PFSK-1 (cell line): ENCODE measurements around the gene STARD3.

Source experiments
- FOXP2 ChIP-seq: optimal IDR thresholded peaks from 2 replicates; pipeline ENCODE3; 2011; ENCODE audit warnings: borderline replicate concordance, control low read depth, inconsistent platforms; ENCODE audit not compliant: insufficient read depth; ENCODE audit errors: extremely low read length, extremely low read depth
- POLR2AphosphoS5 ChIP-seq: IDR thresholded peaks from 2 replicates; pipeline ENCODE4 v1.6.1; 2012; ENCODE audit warnings: low read depth, mild to moderate bottlenecking, control low read depth, low read length, moderate library complexity
- SIN3A ChIP-seq: IDR thresholded peaks from 2 replicates; pipeline ENCODE4 v1.6.1; 2012; ENCODE audit warnings: mild to moderate bottlenecking, low read length, moderate library complexity, borderline replicate concordance; ENCODE audit not compliant: insufficient read depth
- TAF1 ChIP-seq: IDR thresholded peaks from 2 replicates; pipeline ENCODE4 v1.6.1; 2012; ENCODE audit warnings: low read length, control low read depth, borderline replicate concordance; ENCODE audit not compliant: insufficient read depth
- TF ChIP-seq, protein P1 (sequence below), 2 experiments: IDR thresholded peaks; 2 replicates each; pipeline versions ENCODE4 v1.6.1 to v1.8.0; 2011 to 2012; ENCODE audit warnings: low read depth in 2 of 2, low read length in 2 of 2, control low read depth in 1 of 2, inconsistent platforms in 1 of 2, mild to moderate bottlenecking in 1 of 2, moderate library complexity in 1 of 2; ENCODE audit not compliant: insufficient read depth in 1 of 2

Gene STARD3

DNA sequence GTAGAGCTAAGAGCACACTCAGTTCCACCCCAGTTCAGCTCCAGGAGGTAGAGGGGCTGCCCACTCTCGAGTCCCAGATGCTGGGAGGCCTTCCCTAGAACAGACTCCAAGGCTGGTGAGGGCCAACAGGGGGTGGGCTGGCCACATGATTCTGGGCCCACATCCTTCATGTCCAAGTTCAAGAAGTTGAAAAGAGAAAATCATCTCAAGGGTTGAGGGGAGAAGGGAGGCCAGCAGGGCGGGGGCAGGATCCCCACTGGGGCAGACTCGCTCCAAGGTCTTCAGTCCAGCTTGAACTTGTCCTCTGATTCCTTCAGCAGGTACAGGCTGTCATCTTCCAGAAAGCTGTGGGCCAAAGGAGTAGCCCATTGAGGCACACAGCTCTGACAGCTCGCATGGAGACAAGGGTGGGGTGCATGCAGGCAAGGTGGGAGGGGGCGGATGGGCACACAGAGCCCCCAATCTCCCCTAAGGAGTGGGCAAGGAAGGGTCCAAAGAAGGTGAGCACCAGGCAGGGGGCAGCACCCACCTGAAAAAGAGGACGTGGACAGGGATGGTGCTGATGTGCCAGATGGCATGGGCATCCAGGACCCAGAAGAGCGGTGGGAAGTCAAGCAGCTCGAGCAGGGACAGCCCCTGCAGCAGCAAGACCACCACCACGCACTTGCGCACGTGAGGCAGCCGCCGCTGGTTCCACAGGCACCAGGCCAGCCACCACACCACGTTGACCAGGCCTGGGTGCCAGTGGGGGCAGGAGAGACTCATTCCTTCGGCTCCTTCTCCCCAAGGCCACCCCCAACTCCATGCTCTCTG lies 35.8 kb downstream of the STARD3 start:
- TF ChIP-seq FOXP2 (no peak), TAF1 (no peak), SIN3A (no peak)

DNA sequence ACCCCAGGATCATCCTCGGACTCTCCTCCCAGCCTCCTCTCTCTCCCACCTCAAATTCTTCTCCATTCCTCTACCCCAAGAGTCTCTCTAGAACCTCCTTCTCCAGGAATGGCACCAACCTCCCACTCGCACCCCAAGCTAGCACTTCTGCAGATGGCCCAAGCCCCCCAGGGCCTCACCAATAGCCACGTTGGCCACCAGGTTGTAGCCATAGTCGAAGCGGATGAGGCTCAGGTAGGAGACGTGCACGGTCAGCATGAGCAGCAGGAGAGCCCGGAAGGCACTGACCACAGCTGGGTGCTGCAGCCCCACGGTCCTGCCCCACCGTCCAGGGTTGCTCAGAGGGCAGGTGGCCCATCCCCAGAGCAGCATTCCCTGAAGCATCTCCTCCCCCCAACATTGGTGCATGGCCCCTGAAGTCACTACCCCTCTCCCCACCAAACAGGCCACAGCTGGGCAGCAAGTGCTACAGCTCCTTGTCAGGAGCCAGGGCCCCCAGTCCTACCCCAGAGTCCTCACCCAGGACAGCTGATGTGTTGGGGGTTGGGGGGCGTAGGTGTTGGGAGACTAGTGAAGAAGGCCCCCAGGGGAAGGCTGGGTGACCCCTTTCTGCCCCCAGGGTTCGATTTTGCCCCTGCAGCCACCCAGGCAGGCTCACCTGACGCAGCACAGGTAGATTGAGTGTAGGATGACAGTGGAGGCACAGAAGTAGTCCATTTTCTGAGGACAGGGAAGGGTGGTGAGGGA lies 36.6 kb downstream of the STARD3 start:
- TF ChIP-seq SIN3A = no peak
- no peak for TF ChIP-seq POLR2AphosphoS5
- TF ChIP-seq TAF1 = no peak
- TF ChIP-seq, protein P1, sequence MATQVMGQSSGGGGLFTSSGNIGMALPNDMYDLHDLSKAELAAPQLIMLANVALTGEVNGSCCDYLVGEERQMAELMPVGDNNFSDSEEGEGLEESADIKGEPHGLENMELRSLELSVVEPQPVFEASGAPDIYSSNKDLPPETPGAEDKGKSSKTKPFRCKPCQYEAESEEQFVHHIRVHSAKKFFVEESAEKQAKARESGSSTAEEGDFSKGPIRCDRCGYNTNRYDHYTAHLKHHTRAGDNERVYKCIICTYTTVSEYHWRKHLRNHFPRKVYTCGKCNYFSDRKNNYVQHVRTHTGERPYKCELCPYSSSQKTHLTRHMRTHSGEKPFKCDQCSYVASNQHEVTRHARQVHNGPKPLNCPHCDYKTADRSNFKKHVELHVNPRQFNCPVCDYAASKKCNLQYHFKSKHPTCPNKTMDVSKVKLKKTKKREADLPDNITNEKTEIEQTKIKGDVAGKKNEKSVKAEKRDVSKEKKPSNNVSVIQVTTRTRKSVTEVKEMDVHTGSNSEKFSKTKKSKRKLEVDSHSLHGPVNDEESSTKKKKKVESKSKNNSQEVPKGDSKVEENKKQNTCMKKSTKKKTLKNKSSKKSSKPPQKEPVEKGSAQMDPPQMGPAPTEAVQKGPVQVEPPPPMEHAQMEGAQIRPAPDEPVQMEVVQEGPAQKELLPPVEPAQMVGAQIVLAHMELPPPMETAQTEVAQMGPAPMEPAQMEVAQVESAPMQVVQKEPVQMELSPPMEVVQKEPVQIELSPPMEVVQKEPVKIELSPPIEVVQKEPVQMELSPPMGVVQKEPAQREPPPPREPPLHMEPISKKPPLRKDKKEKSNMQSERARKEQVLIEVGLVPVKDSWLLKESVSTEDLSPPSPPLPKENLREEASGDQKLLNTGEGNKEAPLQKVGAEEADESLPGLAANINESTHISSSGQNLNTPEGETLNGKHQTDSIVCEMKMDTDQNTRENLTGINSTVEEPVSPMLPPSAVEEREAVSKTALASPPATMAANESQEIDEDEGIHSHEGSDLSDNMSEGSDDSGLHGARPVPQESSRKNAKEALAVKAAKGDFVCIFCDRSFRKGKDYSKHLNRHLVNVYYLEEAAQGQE (IDR thresholded peaks at IDR 0.05; ENCODE audit: insufficient read depth in 1 of 2, low read depth in 2 of 2, low read length in 2 of 2) = no peak
- no peak for TF ChIP-seq FOXP2

DNA sequence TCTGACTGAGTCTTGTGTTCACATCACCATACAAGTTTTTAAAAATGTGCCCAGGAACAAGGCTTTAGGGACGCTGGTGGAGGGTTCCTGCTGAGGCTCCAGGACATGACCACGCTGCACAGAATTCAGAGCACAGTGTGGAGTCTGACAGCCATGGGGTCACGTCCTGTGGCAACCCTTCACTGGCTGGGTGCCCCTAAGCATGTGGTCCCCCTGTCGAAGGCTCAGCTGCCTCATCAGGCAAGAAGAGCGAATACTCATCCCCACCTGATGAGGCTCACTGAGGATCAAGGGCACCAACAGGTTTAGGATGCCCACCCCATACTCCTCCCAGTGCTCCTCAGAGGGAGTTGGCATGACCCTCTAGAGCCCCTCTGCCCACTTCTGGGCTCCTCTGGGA lies 37.2 kb downstream of the STARD3 start:
- TF ChIP-seq SIN3A = no peak
- no peak for TF ChIP-seq FOXP2
- TF ChIP-seq, protein P1 (IDR thresholded peaks at IDR 0.05; ENCODE audit: insufficient read depth in 1 of 2, low read depth in 2 of 2, low read length in 2 of 2) = no peak
- TF ChIP-seq POLR2AphosphoS5 = no peak
- no peak for TF ChIP-seq TAF1

DNA sequence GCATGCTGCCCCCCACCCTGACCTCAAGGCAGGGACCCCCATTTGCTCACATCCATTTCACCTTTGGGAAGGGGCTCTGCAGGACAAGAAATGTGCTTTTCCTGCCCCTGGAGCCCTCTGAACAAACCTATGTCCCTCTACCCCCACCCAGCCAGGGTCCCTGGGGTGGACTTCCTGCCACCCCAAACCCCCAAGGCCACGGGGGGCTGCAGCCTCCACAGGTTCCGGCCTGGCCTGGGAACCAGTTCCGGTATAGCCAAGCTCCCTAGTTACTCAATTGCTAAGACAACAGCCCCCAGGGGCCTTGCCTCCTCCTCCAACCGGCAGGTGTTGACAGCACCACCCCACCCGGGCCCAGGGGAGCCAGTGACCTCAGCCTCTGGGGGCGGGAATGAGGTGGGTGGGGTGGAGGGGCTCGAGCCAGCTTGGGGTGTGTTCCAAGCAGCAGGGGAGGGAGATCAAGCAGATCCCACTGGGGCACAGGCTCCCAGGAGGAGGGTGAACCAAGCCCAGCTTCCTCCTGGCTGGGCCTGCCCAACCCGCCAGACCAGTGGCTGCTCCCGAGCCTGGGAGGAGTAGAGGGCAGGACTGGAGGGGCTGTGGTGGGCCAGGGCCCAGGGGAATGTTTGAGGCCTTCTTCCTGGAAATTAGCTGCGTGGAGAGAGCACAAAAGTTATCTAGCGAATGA lies 37.9 kb downstream of the STARD3 start:
- no peak for TF ChIP-seq TAF1
- no peak for TF ChIP-seq POLR2AphosphoS5
- TF ChIP-seq SIN3A = no peak
- TF ChIP-seq, protein P1 (IDR thresholded peaks at IDR 0.05; ENCODE audit: insufficient read depth in 1 of 2, low read depth in 2 of 2, low read length in 2 of 2) = no peak
- TF ChIP-seq FOXP2 = no peak

DNA sequence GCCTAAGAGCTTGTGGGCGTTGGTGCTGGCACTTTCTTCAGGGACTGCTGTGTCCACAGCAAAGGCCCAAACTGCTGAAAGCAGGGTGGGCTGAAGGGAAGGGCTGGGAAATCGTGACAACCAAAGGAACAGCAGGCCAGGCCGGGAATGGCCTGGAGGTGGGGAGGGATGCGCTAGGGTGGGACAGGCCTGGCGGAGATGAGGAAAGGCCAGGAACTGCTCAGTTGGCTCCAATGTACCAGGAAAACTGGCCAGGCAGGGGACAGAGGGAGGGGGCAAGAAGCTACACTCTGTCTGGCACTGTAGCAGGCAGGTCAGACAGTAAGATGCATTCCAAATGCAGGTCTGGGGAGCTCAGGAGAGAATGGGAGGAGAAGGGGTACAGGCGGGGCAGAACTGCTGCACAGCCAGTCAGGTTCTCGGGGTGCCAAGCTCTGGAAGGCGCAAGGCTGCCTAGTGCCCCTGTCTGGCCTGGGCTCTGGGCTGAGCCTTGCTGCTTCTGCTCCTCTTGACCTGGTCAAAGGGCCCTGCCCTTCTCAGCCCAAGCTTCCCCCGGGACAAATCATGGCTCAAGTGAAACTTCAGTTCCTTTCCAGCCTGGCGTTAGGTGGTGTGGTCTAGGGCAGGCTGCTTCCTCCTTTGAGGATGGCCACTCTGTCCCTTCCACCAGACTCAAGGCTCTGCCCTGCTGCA lies 38.6 kb downstream of the STARD3 start:
- TF ChIP-seq POLR2AphosphoS5 (no peak), TAF1 (no peak), SIN3A (no peak), FOXP2 (no peak)
- TF ChIP-seq, protein P1 (IDR thresholded peaks at IDR 0.05; ENCODE audit: insufficient read depth in 1 of 2, low read depth in 2 of 2, low read length in 2 of 2) = no peak
